Stimulated activated CD4-positive, alpha-beta T cell treated with anti-CD3 and anti-CD28 coated beads, Interleukin-1b, Interleukin-23, amount 100 ng/mL, for 4 hours (primary cell): ENCODE data around the gene IL11RA.
A peak's percentile ranks its signal among the peaks of the same experiment; 100 is the strongest.

Experiments used
- DNase-seq, 2 donors: peaks; one replicate each; pipeline ENCODE4 v3.0.0-alpha.2; 2020; ENCODE audit warnings: low read depth in 2 of 2

Gene IL11RA

DNA sequence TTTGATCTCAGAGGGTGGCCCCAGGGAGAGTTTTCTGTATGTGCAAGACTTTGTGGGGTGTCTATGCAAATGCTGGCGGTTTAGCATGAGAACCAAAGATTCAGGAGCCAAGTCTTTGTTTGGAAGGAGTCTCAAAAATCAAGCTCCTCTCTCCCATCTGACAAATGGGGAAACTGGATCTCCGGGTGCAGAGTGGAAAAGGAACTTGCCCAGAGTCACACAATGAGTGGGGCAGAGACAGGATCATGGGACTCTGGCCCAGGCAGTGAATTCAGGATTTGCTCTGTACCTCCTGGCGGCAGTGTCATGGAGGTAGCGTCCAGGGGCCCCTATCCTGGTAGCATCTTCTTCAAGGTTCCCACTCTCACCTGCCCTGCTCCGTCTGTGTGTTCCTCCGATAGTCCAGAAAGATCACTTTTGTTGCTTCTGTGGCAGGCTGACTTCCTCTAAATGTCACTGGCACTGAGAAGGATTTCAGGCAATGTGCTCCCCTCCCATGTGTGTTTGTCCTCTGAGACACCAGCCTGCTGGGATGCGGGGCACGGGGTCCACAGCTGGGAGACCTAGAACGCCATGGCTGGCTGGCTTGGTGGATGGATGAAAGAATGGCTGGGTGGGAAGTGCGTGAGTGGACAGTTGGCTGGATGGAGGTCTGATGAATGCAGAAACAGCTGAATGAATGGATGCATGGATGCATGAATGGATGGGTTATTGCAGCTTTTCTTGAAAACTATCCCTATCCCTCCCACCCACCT lies 35.5 kb downstream of the IL11RA start:
- no peak for DNase-seq

DNA sequence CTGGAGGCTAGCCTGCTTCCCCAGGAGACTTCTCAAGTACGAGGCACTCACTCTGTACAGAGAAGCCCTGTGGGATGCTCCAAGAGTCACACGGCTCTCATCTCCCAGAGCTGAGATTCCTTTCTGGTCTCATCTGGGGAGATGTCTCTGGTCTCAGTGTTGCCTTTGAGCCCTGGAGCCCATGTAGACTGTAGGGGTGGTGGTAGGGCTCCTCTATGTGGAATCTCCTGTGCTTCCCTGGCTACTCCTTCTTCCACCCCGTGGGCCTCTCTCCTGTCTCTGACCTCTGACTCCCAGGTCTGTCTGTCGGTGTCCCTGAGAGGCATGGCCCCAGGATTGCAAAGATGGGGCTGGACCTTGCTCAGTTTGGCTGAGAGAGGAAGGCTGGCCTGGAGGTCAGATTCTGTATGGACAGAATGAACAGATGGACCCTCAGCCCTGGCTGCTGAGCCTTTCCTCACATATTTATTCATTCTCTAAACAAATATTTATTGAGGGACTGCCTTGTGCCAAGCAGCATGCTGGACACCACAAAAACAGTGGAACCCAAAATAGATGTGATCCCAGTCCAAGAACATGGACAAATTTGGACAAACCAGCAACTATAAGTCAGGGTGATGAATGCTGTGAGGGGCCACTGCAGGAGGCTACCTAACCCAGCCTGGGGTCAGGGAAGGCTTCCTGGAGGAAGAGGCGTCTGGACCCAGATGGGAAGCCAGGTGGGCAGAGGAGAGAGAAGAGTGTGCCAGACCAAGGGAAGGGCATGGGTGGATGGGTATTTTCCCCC lies 36.5 kb downstream of the IL11RA start:
- DNase-seq = no peak

- DNase-seq = no peak
These were observed 37.1 kb downstream of the IL11RA start for GRCh38 chr9:34689116-34689470.

GRCh38 chr9:34689512-34689911 lies 37.5 kb downstream of the IL11RA start:
- no peak for DNase-seq

DNA sequence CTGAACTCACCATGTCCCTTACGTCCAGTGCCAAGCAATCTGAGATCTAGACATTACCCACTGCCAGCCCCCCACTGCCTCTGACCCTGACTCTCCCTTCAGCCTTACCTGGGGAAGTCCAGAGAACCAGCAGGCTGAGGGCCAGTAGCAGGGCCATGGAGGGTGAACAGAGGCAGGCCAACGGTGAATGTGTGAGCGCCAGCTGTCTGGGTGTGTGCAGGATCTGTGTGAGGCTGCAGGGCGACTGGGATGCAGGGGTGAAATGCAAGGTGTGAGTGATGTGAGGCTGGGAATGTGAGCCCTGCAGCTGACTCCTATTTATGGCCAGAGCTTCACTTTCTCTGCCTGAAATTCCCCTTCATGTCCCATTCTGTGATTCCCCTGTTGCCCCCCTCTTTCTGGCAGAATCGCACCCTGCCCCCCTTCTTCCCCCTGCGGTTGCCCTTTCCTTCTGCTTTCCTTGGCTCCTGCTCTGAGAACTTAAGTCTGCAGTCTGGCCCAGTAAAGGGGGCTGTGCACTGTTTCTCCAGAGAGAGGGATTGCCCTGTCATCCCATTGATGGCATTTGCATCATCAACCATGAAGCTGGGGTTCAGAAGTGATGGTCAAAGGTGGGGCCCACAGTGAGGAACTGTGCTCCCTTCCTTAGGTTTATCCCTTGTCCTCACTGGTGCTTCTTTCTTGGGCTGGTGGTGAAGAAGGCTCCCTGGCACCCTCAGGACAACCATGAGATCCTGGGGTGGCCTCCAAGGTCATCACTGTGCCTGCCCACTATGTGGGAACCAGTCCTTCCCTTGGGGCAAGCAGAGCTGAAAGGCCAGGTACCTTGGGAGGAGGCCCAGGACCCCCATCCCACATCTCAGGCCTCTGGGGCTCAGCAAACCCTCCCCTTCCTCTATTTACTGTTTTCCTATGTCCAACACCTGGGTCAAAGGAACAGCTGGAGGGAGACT lies 39.3 kb downstream of the IL11RA start, which contains the start of gene CCL19:
TSS of gene CCL19 (minus strand) at position 294 of the 953 bp plus-strand sequence. CDS start at position 157, 137 bp downstream.
- no peak for DNase-seq

DNA sequence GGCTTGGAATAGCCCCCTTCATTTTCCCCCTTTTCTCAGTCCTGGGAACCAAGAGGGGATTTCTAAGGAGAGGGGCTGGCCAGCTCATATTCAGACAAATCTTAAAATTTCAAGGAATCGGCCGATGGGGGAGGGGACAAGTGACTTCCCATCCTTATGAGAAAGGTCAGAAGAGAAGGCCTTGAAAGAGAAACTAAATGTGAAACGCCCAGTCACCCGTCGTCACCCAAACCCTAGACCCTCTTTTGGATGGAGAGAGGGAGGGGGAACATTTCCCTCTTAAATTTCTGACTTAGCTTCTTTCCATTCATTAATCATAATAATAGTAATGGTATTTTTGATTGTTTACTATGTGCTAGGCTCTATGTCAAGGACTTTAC lies 39.9 kb downstream of the IL11RA start:
- no peak for DNase-seq

DNA sequence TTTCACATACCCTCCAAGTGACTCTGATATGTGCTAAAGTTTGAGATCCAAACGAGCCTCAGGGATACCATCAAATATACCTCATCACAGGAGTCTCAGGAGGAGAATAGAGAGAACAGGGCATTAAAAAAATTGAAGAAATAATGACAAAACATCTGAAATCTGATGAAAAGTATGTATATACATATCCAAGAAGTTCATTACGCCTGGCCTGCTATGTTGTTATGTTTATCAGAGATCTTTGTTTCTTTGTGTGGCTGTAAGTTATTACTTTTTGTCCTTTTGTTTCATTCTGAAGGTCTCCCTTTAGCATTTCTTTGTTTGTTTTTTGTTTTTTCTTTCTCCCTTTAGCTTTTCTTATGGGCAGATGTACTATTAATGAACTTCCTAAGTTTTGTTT lies 41.6 kb downstream of the IL11RA start:
- no peak for DNase-seq

DNA sequence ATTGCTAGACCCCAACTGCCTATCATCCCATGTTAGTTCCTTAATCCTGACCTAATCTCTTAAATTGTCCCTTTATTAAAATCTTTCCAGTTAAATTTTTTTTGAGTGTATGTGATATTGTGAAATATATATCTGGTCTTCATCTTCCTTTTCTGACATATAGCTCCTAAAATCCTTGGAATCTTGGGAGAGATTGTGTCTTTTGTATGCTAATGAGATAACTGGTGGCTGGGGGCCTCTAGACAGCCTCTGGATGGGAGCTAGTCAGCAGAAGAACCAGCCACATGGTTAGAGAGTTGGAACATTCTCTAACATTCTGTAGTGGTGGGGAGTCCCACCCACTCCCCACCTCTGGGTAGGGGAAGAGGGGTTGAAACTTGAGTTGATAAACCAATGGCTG lies 42.8 kb downstream of the IL11RA start:
- no peak for DNase-seq

DNA sequence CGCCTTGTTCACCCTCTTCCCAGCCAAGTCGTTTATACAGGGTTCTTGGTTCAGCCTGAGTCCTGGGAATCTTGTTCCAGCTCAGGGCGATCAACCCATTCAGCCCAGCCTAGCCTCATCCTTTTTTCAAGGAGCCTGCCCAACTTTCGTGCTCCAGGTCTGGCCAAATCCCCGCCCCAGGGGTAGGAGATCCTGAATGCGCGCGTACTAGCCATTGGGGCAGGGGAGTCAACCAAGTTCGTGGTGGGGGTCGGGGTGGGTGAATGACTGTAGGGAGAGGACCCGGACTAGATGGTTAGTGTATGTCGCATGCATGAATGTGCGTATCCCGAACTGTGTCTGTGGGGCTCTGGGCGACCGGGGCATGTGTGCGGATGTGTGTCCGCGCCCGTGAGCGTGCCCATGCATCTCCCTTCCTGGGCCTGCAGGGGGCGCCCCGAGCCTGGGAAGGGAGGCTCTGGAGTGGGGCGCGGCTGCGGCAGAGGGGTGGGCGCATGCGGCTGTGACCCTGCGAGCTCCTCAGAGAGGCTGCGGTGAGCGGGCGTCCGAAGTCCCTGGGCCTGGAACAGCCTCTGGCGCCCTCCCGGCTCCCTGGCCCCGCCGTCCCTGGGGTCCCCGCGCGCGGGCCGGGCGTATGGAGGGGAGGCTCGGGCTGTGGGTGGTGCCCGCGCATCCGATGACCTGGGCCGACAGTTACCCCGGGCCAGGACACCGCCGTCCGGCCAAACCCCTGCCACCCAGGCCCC lies 49.2 kb downstream of the IL11RA start:
- DNase-seq = peak; percentile 69 to 76

DNA sequence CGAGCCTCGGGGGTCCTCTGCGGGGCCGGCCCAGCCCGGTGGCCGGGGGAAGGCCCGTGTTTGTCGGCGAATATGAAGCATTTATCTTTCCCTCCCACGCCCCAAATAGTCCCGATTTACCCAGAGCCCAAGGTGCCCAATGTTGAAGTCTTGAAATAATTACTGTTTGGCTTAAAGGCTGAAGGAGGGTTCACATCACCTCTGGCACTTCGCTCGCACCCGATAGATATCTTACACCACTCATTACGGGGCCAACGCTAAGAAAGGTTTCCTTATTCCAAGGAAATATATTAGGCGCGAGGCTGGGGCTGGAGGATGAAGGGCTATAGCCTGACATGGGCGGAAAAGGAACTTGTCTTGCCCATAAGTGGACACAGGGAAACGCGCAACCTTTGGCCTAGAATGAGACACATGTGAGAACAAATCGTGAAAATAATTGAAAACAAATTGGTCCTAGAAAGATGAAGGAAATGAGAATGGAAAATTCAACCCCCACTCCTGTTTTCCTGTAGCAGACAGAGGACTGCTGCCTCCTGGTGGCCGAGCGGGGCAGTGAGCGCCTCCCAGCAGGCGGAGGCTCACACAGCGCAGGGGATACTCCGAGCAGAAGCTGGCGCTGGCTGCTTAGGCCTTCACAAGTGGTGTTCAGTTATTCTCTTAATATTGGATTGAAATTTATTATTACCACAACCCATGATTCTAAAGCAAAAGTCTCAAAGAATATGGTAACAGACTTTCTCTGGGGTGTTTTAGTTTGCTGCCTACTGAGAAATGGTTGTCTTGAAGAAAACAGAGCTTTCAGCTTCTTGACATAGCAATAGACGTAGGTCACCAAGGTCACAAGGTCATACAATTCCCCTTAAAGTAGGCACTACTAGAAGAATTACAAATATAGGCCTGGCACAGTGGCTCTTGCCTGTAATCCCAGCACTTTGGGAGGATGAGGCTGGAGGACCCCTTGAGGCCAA lies 50.1 kb downstream of the IL11RA start:
- peak; percentile 77 to 83 for DNase-seq

GRCh38 chr9:34707130-34707529 lies 55.1 kb downstream of the IL11RA start:
- DNase-seq = no peak

- no peak for DNase-seq
These were observed 57.4 kb downstream of the IL11RA start for GRCh38 chr9:34709196-34709978.

GRCh38 chr9:34710023-34710422 lies 58.0 kb downstream of the IL11RA start, which contains the start of gene CCL21:
TSS of gene CCL21 (minus strand) at chr9:34710136. CDS start at chr9:34710066, 70 bp downstream.
- no peak for DNase-seq
